IPS DF 4.7 (cell line): Measurements from ENCODE around the gene RNPC3.
"Not testable (repeated sequence)": the region's sequence is repeated elsewhere in the genome, so short reads cannot be mapped to it uniquely, and the experiment has no call there.

Experiments used
- DNase-seq: peaks from one replicate; pipeline ENCODE4 v3.0.0-alpha.2; 2013; ENCODE audit warnings: low spot score; ENCODE audit errors: extremely low read depth

Gene RNPC3

GRCh38 chr1:103560427-103560826 lies 34.9 kb downstream of the RNPC3 start:
- DNase-seq, result no peak

- not testable (repeated sequence) for DNase-seq
These were observed 35.6 kb downstream of the RNPC3 start for GRCh38 chr1:103561124-103561523.

GRCh38 chr1:103561643-103562395 lies 36.3 kb downstream of the RNPC3 start:
- no peak for DNase-seq

GRCh38 chr1:103563056-103563455 lies 37.6 kb downstream of the RNPC3 start:
- no peak for DNase-seq

GRCh38 chr1:103569493-103569892 lies 44.0 kb downstream of the RNPC3 start:
- no peak for DNase-seq

- DNase-seq, result not testable (repeated sequence)
These were observed 45.8 kb downstream of the RNPC3 start, which contains the start of gene AMY2B for GRCh38 chr1:103571289-103571688. Gene AMY2B, plus strand, starts transcription at chr1:103571589. Its CDS starts 14 bp downstream, at chr1:103571603.

GRCh38 chr1:103576065-103576464 lies 50.6 kb downstream of the RNPC3 start:
- DNase-seq, result no peak

GRCh38 chr1:103576784-103577183 lies 51.3 kb downstream of the RNPC3 start:
- DNase-seq, result not testable (repeated sequence)

- DNase-seq, result no peak
These were observed 57.0 kb downstream of the RNPC3 start for GRCh38 chr1:103582464-103582863.

- DNase-seq, result no peak
These were observed 58.4 kb downstream of the RNPC3 start for GRCh38 chr1:103583887-103584286.

GRCh38 chr1:103584537-103584936 lies 59.0 kb downstream of the RNPC3 start:
- DNase-seq, result no peak

GRCh38 chr1:103602740-103603139 lies 77.2 kb downstream of the RNPC3 start:
- DNase-seq, result not testable (repeated sequence)
